HuH-7.5 (cell line): Measurements from ENCODE around the gene GSC.
"Not testable (repeated sequence)": the region's sequence is repeated elsewhere in the genome, so short reads cannot be mapped to it uniquely, and the experiment has no call there.

Experiments
- DNase-seq: peaks from one replicate; pipeline ENCODE4 v3.0.0; 2011; ENCODE audit warnings: low spot score

The GSC gene

GRCh38 chr14:94746131-94746530 is 23.8 kb downstream of the GSC start:
- no peak for DNase-seq

DNA sequence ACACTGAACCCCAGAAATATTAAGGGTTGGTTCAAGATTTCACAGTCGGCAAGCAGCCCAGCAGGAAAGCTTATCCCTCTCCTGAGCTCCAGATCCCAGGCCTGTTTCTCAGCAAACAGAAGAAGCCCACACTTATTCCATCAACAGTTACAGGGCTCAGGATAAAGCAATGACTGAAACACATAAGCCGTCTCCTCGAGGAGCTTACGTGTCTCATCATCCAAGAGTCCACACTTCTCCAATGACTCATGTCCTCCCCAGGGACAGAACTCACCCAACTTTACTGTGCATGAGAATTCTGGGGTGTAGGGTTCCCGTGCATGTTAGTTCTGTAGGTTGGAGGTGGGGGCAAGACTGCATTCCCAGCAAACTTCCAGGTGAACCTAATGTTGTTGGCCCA is 31.2 kb downstream of the GSC start:
- DNase-seq: no peak

GRCh38 chr14:94738097-94738496 is 31.8 kb downstream of the GSC start:
- no peak for DNase-seq

DNA sequence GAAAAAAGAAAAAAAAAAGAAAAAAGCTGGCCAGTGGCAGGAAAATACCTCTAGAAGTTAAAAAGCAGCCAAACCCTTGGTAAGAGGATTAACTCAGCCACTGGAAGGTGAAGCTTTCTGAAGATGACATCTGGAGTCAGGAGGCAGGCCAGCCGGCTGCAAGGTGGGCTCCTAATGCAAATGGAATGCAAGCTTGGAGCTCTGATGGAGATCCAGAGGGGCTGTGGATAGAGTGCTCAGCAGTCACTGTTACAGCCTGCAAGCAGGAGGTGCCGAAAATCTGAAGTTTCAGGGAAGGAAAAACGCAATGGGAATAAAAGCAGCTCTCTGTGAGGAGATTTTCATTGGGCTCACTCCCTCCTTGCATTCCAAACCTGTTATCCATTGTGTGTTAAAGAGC is 41.0 kb downstream of the GSC start:
- no peak for DNase-seq

DNA sequence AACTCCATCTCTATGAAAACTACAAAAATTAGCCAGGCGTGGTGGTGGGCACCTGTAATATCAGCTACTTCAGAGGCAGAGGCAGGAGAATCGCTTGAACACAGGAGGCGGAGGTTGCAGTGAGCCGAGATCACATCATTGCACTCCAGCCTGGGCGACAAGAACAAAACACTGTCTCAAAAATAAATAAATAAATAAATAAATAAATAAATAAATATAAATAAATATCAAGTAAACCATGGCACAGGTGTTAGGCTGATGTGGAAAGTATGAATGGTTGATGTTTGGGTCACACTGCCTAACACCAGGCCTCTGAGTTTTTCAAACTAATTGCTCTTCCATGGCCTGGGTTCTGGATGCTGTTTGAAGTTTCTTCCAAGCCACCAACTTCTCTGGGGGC is 41.5 kb downstream of the GSC start:
- DNase-seq: not testable (repeated sequence)

DNA sequence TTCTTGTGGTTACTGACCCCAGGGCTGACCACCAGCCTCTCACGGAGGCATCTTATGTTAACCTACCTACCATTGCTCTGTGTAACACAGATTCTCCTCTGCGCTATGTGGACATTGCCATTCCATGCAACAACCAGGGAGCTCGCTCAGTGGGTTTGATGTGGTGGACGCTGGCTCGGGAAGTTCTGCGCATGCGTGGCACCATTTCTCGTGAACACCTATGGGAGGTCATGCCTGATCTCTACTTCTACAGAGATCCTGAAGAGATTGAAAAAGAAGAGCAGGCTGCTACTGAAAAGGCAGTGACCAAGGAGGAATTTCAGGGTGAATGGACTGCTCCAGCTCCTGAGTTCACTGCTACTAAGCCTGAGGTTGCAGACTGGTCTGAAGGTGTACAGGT is 43.3 kb downstream of the GSC start:
- not testable (repeated sequence) for DNase-seq

- no peak for DNase-seq
Measured at GRCh38 chr14:94724993-94725392, 44.9 kb downstream of the GSC start.

DNA sequence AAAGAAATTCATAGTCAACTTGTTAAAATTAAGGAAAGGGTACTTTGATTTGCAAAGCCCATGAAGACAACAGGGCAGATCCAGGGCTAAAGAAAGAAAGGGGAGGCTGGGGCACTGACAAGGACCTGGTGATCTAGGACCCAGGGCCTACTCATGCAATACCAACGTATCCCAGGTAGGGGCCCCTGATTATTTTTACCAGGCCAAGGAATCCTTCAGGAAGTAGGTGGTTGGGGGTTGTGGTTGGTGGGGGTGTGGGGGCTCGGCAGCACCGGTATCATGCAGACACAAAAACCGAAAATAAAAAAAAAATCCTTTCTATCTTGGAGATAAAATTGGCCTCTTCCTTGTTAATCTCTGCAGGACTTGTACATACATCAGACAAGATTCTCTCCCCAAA is 47.5 kb downstream of the GSC start:
- DNase-seq: no peak
